CD8-positive, alpha-beta memory T cell (primary cell): ENCODE measurements around the gene CTNNA3. TPM values are rescaled to one million over a fixed set of nuclear protein-coding genes. Genes with fewer than 3 reads are reported as not detected.

ENCODE experiments used
- polyA plus RNA-seq: library from polyadenylated mRNA; unstranded; fragments of 300-500 nt; fragmentation: Illumina TruSeq; gene quantifications from one replicate; pipeline ENCODE4 v1.2.3, GENCODE V29; 2021
- total RNA-seq, 2 experiments: library from RNA; stranded (reverse); gene quantifications; one replicate each; pipeline ENCODE4 v1.2.3, GENCODE V29; 2021

The CTNNA3 gene
- total and polyA plus RNA-seq, 3 experiments from 2014 or later: 0.92 TPM; not detected in 2

Other genes with a start within 250 kb of the CTNNA3 start
- gene DNAJC12, start 142.0 kb upstream of the CTNNA3 start, total RNA-seq: 10 to 100 TPM; 12.7 to 12.9 TPM
- not detected for gene DNAJC12, start 142.0 kb upstream of the CTNNA3 start, polyA plus RNA-seq
- 10 to 100 TPM; 24.8 to 26.5 TPM for gene SIRT1, start 188.5 kb upstream of the CTNNA3 start, total RNA-seq
- 20.1 TPM for gene SIRT1, start 188.5 kb upstream of the CTNNA3 start, polyA plus RNA-seq